ENCODE data around the gene ZNF544.
"Not testable (repeated sequence)": the region's sequence is repeated elsewhere in the genome, so short reads cannot be mapped to it uniquely, and the experiment has no call there.

The ZNF544 gene

GRCh38 chr19:58258259-58258658, 29.5 kb downstream of the ZNF544 start:
- not testable (repeated sequence) for DNase-seq

GRCh38 chr19:58261600-58261967, 32.9 kb downstream of the ZNF544 start:
- no peak for DNase-seq

- DNase-seq, result no peak
These were observed 33.5 kb downstream of the ZNF544 start for GRCh38 chr19:58261968-58262921.

- no peak for DNase-seq
These were observed 34.2 kb downstream of the ZNF544 start for GRCh38 chr19:58262922-58263296.

- no peak for DNase-seq
These were observed 36.4 kb downstream of the ZNF544 start for GRCh38 chr19:58265100-58265499.

- no peak for DNase-seq
These were observed 39.6 kb downstream of the ZNF544 start for GRCh38 chr19:58268344-58268743.

GRCh38 chr19:58274771-58275201, 46.1 kb downstream of the ZNF544 start:
- DNase-seq, result no peak

- no peak for DNase-seq
These were observed 46.9 kb downstream of the ZNF544 start for GRCh38 chr19:58275564-58275963.

- DNase-seq, result no peak
These were observed 48.5 kb downstream of the ZNF544 start for GRCh38 chr19:58277197-58277596.

GRCh38 chr19:58277748-58278540, 49.2 kb downstream of the ZNF544 start:
- no peak for DNase-seq

GRCh38 chr19:58278541-58279041, 49.9 kb downstream of the ZNF544 start, which contains the start of gene ZNF8:
TSS of gene ZNF8 (plus strand) at chr19:58278955. CDS start at chr19:58279082, 127 bp downstream.
- DNase-seq, result peak; percentile 95

GRCh38 chr19:58279042-58279924, 50.6 kb downstream of the ZNF544 start:
- no peak for DNase-seq

- DNase-seq, result no peak
These were observed 51.2 kb downstream of the ZNF544 start for GRCh38 chr19:58279925-58280316.

- DNase-seq, result no peak
These were observed 55.5 kb downstream of the ZNF544 start for GRCh38 chr19:58284199-58284598.

- no peak for DNase-seq
These were observed 63.2 kb downstream of the ZNF544 start for GRCh38 chr19:58291943-58292342.

GRCh38 chr19:58294743-58295374, 66.1 kb downstream of the ZNF544 start:
- no peak for DNase-seq

GRCh38 chr19:58296104-58296503, 67.4 kb downstream of the ZNF544 start:
- DNase-seq, result no peak

GRCh38 chr19:58300620-58301019, 71.9 kb downstream of the ZNF544 start:
- no peak for DNase-seq

GRCh38 chr19:58304255-58304654, 75.5 kb downstream of the ZNF544 start:
- no peak for DNase-seq

GRCh38 chr19:58304748-58305064, 76.0 kb downstream of the ZNF544 start:
- DNase-seq, result no peak

- peak; percentile 96 for DNase-seq
These were observed 76.6 kb downstream of the ZNF544 start, which contains the start of gene ERVK3-1 for GRCh38 chr19:58305065-58305931. TSS of gene ERVK3-1 (plus strand) at chr19:58305377. CDS start at chr19:58312169, 6,792 bp downstream.
